GM12865 (cell line): ENCODE data around the gene IL13RA2.

Experiments used
- DNase-seq: peaks from one replicate; pipeline ENCODE4 v3.0.0; 2010; ENCODE audit warnings: low read depth
- H3K4me3 ChIP-seq: 2 replicates; pipeline ENCODE4 v1.5.1; 2011; ENCODE audit warnings: mild to moderate bottlenecking, low read depth, low read length, control low read depth
- CTCF ChIP-seq: IDR thresholded peaks from 2 replicates; pipeline ENCODE4 v1.5.1; 2011; ENCODE audit warnings: low read length, control low read depth, low read depth, inconsistent platforms; ENCODE audit not compliant: insufficient read depth; ENCODE audit errors: missing control alignments

IL13RA2 gene

GRCh38 chrX:115011428-115011827, 6.0 kb downstream of the IL13RA2 start:
- H3K4me3 ChIP-seq = no peak overlapping the region
- no peak for DNase-seq
- TF ChIP-seq CTCF = no peak

GRCh38 chrX:114999906-115000305, 17.5 kb downstream of the IL13RA2 start:
- no peak overlapping the region for H3K4me3 ChIP-seq
- no peak for DNase-seq
- TF ChIP-seq CTCF = no peak

GRCh38 chrX:114997779-114998178, 19.6 kb downstream of the IL13RA2 start:
- no peak overlapping the region for H3K4me3 ChIP-seq
- DNase-seq = no peak
- TF ChIP-seq CTCF = no peak

- H3K4me3 ChIP-seq = no peak overlapping the region
- no peak for TF ChIP-seq CTCF
- DNase-seq = no peak
These were observed 31.3 kb downstream of the IL13RA2 start for GRCh38 chrX:114985967-114986592.

GRCh38 chrX:114976292-114976691, 41.1 kb downstream of the IL13RA2 start:
- no peak for DNase-seq
- TF ChIP-seq CTCF = no peak

GRCh38 chrX:114973013-114973412, 44.4 kb downstream of the IL13RA2 start:
- TF ChIP-seq CTCF = no peak
- no peak overlapping the region for H3K4me3 ChIP-seq
- no peak for DNase-seq

More at GRCh38 chrX:114976292-114976691, 41.1 kb downstream of the IL13RA2 start:
- H3K4me3 ChIP-seq = no peak overlapping the region

- no peak for DNase-seq
- H3K4me3 ChIP-seq = no peak overlapping the region
- no peak for TF ChIP-seq CTCF
These were observed 46.6 kb downstream of the IL13RA2 start for GRCh38 chrX:114970806-114971205.
